ENCODE data around the gene UBL4B.

DNA sequence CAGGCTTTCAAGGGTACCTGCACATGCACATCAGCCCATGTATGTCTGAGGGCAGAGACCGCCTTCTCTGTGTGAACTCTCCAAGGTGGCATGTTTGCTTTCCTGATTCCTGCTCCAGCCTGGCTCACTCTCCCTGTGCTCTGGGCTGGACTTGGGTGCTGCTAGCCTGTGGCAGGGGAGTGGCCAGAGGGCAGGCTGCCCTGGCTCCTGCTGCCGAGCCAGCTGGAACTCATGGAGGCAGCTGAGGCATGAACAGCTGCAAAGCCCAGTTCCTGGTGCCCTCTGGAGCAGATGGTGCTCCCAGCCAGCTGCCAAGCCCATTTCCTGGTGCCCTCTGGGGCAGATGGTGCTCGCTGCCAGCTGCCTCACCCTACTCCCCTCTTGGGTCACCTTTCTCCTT, 7.6 kb downstream of the UBL4B start:
- TF ChIP-seq, protein P1, sequence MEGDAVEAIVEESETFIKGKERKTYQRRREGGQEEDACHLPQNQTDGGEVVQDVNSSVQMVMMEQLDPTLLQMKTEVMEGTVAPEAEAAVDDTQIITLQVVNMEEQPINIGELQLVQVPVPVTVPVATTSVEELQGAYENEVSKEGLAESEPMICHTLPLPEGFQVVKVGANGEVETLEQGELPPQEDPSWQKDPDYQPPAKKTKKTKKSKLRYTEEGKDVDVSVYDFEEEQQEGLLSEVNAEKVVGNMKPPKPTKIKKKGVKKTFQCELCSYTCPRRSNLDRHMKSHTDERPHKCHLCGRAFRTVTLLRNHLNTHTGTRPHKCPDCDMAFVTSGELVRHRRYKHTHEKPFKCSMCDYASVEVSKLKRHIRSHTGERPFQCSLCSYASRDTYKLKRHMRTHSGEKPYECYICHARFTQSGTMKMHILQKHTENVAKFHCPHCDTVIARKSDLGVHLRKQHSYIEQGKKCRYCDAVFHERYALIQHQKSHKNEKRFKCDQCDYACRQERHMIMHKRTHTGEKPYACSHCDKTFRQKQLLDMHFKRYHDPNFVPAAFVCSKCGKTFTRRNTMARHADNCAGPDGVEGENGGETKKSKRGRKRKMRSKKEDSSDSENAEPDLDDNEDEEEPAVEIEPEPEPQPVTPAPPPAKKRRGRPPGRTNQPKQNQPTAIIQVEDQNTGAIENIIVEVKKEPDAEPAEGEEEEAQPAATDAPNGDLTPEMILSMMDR (conservative IDR thresholded peaks at IDR 0.05; ENCODE audit: low read depth in 2 of 2) = no peak
- TF ChIP-seq STAT1 (IDR thresholded peaks at IDR 0.05; ENCODE audit: unreplicated experiment) (no peak), POLR2AphosphoS5 (IDR thresholded peaks at IDR 0.05; ENCODE audit: low read depth) (no peak), EZH2phosphoT487 (IDR thresholded peaks at IDR 0.05; ENCODE audit: unreplicated experiment) (no peak), CREB1 (CRISPR knock-in tag; IDR thresholded peaks at IDR 0.05; ENCODE audit: low read depth) (no peak), EZH2 (IDR thresholded peaks at IDR 0.05; ENCODE audit: low read depth, unreplicated experiment) (no peak), ZNF331 (CRISPR knock-in tag; IDR thresholded peaks at IDR 0.05; ENCODE audit: low read depth) (no peak)
- TF ChIP-seq, protein P2, sequence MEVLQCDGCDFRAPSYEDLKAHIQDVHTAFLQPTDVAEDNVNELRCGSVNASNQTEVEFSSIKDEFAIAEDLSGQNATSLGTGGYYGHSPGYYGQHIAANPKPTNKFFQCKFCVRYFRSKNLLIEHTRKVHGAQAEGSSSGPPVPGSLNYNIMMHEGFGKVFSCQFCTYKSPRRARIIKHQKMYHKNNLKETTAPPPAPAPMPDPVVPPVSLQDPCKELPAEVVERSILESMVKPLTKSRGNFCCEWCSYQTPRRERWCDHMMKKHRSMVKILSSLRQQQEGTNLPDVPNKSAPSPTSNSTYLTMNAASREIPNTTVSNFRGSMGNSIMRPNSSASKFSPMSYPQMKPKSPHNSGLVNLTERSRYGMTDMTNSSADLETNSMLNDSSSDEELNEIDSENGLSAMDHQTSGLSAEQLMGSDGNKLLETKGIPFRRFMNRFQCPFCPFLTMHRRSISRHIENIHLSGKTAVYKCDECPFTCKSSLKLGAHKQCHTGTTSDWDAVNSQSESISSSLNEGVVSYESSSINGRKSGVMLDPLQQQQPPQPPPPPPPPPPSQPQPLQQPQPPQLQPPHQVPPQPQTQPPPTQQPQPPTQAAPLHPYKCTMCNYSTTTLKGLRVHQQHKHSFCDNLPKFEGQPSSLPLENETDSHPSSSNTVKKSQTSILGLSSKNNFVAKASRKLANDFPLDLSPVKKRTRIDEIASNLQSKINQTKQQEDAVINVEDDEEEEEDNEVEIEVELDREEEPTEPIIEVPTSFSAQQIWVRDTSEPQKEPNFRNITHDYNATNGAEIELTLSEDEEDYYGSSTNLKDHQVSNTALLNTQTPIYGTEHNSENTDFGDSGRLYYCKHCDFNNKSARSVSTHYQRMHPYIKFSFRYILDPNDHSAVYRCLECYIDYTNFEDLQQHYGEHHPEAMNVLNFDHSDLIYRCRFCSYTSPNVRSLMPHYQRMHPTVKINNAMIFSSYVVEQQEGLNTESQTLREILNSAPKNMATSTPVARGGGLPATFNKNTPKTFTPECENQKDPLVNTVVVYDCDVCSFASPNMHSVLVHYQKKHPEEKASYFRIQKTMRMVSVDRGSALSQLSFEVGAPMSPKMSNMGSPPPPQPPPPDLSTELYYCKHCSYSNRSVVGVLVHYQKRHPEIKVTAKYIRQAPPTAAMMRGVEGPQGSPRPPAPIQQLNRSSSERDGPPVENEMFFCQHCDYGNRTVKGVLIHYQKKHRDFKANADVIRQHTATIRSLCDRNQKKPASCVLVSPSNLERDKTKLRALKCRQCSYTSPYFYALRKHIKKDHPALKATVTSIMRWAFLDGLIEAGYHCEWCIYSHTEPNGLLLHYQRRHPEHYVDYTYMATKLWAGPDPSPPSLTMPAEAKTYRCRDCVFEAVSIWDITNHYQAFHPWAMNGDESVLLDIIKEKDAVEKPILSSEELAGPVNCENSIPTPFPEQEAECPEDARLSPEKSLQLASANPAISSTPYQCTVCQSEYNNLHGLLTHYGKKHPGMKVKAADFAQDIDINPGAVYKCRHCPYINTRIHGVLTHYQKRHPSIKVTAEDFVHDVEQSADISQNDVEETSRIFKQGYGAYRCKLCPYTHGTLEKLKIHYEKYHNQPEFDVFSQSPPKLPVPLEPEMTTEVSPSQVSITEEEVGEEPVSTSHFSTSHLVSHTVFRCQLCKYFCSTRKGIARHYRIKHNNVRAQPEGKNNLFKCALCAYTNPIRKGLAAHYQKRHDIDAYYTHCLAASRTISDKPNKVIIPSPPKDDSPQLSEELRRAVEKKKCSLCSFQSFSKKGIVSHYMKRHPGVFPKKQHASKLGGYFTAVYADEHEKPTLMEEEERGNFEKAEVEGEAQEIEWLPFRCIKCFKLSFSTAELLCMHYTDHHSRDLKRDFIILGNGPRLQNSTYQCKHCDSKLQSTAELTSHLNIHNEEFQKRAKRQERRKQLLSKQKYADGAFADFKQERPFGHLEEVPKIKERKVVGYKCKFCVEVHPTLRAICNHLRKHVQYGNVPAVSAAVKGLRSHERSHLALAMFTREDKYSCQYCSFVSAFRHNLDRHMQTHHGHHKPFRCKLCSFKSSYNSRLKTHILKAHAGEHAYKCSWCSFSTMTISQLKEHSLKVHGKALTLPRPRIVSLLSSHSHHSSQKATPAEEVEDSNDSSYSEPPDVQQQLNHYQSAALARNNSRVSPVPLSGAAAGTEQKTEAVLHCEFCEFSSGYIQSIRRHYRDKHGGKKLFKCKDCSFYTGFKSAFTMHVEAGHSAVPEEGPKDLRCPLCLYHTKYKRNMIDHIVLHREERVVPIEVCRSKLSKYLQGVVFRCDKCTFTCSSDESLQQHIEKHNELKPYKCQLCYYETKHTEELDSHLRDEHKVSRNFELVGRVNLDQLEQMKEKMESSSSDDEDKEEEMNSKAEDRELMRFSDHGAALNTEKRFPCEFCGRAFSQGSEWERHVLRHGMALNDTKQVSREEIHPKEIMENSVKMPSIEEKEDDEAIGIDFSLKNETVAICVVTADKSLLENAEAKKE (CRISPR knock-in tag; IDR thresholded peaks at IDR 0.05) = no peak
- TF ChIP-seq, protein P3, sequence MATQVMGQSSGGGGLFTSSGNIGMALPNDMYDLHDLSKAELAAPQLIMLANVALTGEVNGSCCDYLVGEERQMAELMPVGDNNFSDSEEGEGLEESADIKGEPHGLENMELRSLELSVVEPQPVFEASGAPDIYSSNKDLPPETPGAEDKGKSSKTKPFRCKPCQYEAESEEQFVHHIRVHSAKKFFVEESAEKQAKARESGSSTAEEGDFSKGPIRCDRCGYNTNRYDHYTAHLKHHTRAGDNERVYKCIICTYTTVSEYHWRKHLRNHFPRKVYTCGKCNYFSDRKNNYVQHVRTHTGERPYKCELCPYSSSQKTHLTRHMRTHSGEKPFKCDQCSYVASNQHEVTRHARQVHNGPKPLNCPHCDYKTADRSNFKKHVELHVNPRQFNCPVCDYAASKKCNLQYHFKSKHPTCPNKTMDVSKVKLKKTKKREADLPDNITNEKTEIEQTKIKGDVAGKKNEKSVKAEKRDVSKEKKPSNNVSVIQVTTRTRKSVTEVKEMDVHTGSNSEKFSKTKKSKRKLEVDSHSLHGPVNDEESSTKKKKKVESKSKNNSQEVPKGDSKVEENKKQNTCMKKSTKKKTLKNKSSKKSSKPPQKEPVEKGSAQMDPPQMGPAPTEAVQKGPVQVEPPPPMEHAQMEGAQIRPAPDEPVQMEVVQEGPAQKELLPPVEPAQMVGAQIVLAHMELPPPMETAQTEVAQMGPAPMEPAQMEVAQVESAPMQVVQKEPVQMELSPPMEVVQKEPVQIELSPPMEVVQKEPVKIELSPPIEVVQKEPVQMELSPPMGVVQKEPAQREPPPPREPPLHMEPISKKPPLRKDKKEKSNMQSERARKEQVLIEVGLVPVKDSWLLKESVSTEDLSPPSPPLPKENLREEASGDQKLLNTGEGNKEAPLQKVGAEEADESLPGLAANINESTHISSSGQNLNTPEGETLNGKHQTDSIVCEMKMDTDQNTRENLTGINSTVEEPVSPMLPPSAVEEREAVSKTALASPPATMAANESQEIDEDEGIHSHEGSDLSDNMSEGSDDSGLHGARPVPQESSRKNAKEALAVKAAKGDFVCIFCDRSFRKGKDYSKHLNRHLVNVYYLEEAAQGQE (IDR thresholded peaks at IDR 0.05; ENCODE audit: unreplicated experiment) = no peak
- TF ChIP-seq, protein P4, sequence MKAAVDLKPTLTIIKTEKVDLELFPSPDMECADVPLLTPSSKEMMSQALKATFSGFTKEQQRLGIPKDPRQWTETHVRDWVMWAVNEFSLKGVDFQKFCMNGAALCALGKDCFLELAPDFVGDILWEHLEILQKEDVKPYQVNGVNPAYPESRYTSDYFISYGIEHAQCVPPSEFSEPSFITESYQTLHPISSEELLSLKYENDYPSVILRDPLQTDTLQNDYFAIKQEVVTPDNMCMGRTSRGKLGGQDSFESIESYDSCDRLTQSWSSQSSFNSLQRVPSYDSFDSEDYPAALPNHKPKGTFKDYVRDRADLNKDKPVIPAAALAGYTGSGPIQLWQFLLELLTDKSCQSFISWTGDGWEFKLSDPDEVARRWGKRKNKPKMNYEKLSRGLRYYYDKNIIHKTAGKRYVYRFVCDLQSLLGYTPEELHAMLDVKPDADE (IDR thresholded peaks at IDR 0.05) = no peak
